MG63 (cell line): ENCODE measurements around the gene FRAS1. TPM values are rescaled to one million over a fixed set of nuclear protein-coding genes. Genes with fewer than 3 reads are reported as not detected.

Experiments used
- DNase-seq: peaks from one replicate; pipeline ENCODE4 v3.0.0-alpha.2; 2020
- H3K27me3 ChIP-seq: fragments of 250-450 bp; sonication (Bioruptor Pico); 2 replicates; pipeline ENCODE4 v1.5.1; 2020; ENCODE audit warnings: mild to moderate bottlenecking, moderate library complexity
- H3K36me3 ChIP-seq: fragments of 250-450 bp; sonication (Bioruptor Pico); 2 replicates; pipeline ENCODE4 v1.5.1; 2020; ENCODE audit warnings: mild to moderate bottlenecking, moderate library complexity
- H3K4me3 ChIP-seq: fragments of 250-450 bp; sonication (Bioruptor Pico); 2 replicates; pipeline ENCODE4 v1.5.1; 2020; ENCODE audit warnings: mild to moderate bottlenecking, moderate library complexity
- H3K9me3 ChIP-seq: fragments of 250-450 bp; sonication (Bioruptor Pico); 2 replicates; pipeline ENCODE4 v1.5.1; 2020; ENCODE audit warnings: mild to moderate bottlenecking, moderate library complexity
- total RNA-seq: library from RNA; depleted of rRNA; stranded (reverse); fragments of >200 nt; shearing (Covaris generic); gene quantifications from 2 replicates; pipeline ENCODE4 v1.2.3, GENCODE V29; 2014; ENCODE audit warnings: low replicate concordance

FRAS1 gene
- total RNA-seq, 1 experiment from 2014 or later: 0.03 TPM

GRCh38 chr4:78372355-78372988 is 315.3 kb downstream of the FRAS1 start:
- Histone ChIP-seq H3K36me3 (no peaks in the 10 kb centered on the region), H3K9me3 (no peaks in the 10 kb centered on the region), H3K4me3 (no peak overlapping the region), H3K27me3 (no peaks in the 10 kb centered on the region)
- no peak for DNase-seq

GRCh38 chr4:78377555-78377954 is 320.4 kb downstream of the FRAS1 start:
- H3K9me3 ChIP-seq: no peaks in the 10 kb centered on the region
- no peaks in the 10 kb centered on the region for H3K36me3 ChIP-seq
- no peak overlapping the region for H3K4me3 ChIP-seq
- no peaks in the 10 kb centered on the region for H3K27me3 ChIP-seq
- DNase-seq: no peak

- H3K27me3 ChIP-seq: no peaks in the 10 kb centered on the region
- DNase-seq: peak; percentile 3
- H3K36me3 ChIP-seq: no peaks in the 10 kb centered on the region
These were observed 321.9 kb downstream of the FRAS1 start for GRCh38 chr4:78379040-78379439.

GRCh38 chr4:78379991-78380729 is 323.0 kb downstream of the FRAS1 start:
- Histone ChIP-seq H3K27me3 (no peaks in the 10 kb centered on the region), H3K36me3 (no peaks in the 10 kb centered on the region), H3K9me3 (no peaks in the 10 kb centered on the region), H3K4me3 (no peak overlapping the region)
- DNase-seq: no peak

More at GRCh38 chr4:78379040-78379439, 321.9 kb downstream of the FRAS1 start:
- Histone ChIP-seq H3K4me3 (no peak overlapping the region), H3K9me3 (no peaks in the 10 kb centered on the region)

- no peak overlapping the region for H3K4me3 ChIP-seq
- H3K27me3 ChIP-seq: no peaks in the 10 kb centered on the region
- H3K36me3 ChIP-seq: no peaks in the 10 kb centered on the region
- no peaks in the 10 kb centered on the region for H3K9me3 ChIP-seq
- DNase-seq: no peak
These were observed 329.6 kb downstream of the FRAS1 start for GRCh38 chr4:78386679-78387078.

- H3K9me3 ChIP-seq: 0 out of 2 replicates have a peak, but pooled peaks cover 2% of the 10 kb centered on the region
- DNase-seq: no peak
- H3K27me3 ChIP-seq: no peaks in the 10 kb centered on the region
- H3K4me3 ChIP-seq: no peak overlapping the region
- no peaks in the 10 kb centered on the region for H3K36me3 ChIP-seq
These were observed 338.5 kb downstream of the FRAS1 start for GRCh38 chr4:78395642-78396041.

- Histone ChIP-seq H3K36me3 (no peaks in the 10 kb centered on the region), H3K4me3 (no peak overlapping the region), H3K27me3 (no peaks in the 10 kb centered on the region), H3K9me3 (0 out of 2 replicates have a peak, but pooled peaks cover 2% of the 10 kb centered on the region)
- no peak for DNase-seq
These were observed 339.6 kb downstream of the FRAS1 start for GRCh38 chr4:78396613-78397291.

- no peaks in the 10 kb centered on the region for H3K27me3 ChIP-seq
- DNase-seq: no peak
- 0 out of 2 replicates have a peak, but pooled peaks cover 2% of the 10 kb centered on the region for H3K9me3 ChIP-seq
- H3K4me3 ChIP-seq: no peak overlapping the region
- H3K36me3 ChIP-seq: no peaks in the 10 kb centered on the region
These were observed 340.1 kb downstream of the FRAS1 start for GRCh38 chr4:78397292-78397630.

- Histone ChIP-seq H3K36me3 (no peaks in the 10 kb centered on the region), H3K4me3 (no peak overlapping the region), H3K9me3 (no peaks in the 10 kb centered on the region), H3K27me3 (no peaks in the 10 kb centered on the region)
- no peak for DNase-seq
These were observed 352.6 kb downstream of the FRAS1 start for GRCh38 chr4:78409612-78410202.

GRCh38 chr4:78410225-78410624 is 353.1 kb downstream of the FRAS1 start:
- no peaks in the 10 kb centered on the region for H3K9me3 ChIP-seq
- no peak overlapping the region for H3K4me3 ChIP-seq
- no peak for DNase-seq
- no peaks in the 10 kb centered on the region for H3K36me3 ChIP-seq
- H3K27me3 ChIP-seq: no peaks in the 10 kb centered on the region

- no peaks in the 10 kb centered on the region for H3K36me3 ChIP-seq
- no peak for DNase-seq
- no peaks in the 10 kb centered on the region for H3K9me3 ChIP-seq
- H3K4me3 ChIP-seq: no peak overlapping the region
- no peaks in the 10 kb centered on the region for H3K27me3 ChIP-seq
These were observed 353.6 kb downstream of the FRAS1 start for GRCh38 chr4:78410676-78411075.

- Histone ChIP-seq H3K4me3 (no peak overlapping the region), H3K27me3 (no peaks in the 10 kb centered on the region), H3K36me3 (no peaks in the 10 kb centered on the region), H3K9me3 (no peaks in the 10 kb centered on the region)
- no peak for DNase-seq
These were observed 357.0 kb downstream of the FRAS1 start for GRCh38 chr4:78414116-78414515.

- Histone ChIP-seq H3K27me3 (no peaks in the 10 kb centered on the region), H3K4me3 (no peak overlapping the region), H3K9me3 (no peaks in the 10 kb centered on the region), H3K36me3 (no peaks in the 10 kb centered on the region)
- no peak for DNase-seq
These were observed 360.5 kb downstream of the FRAS1 start for GRCh38 chr4:78417603-78418002.

GRCh38 chr4:78418406-78418805 is 361.3 kb downstream of the FRAS1 start:
- no peak for DNase-seq
- H3K9me3 ChIP-seq: no peaks in the 10 kb centered on the region
- H3K36me3 ChIP-seq: no peaks in the 10 kb centered on the region
- no peaks in the 10 kb centered on the region for H3K27me3 ChIP-seq
- H3K4me3 ChIP-seq: no peak overlapping the region

- Histone ChIP-seq H3K36me3 (no peaks in the 10 kb centered on the region), H3K4me3 (no peak overlapping the region), H3K9me3 (no peaks in the 10 kb centered on the region), H3K27me3 (no peaks in the 10 kb centered on the region)
- DNase-seq: no peak
These were observed 366.7 kb downstream of the FRAS1 start for GRCh38 chr4:78423790-78424189.

GRCh38 chr4:78424461-78424860 is 367.3 kb downstream of the FRAS1 start:
- no peaks in the 10 kb centered on the region for H3K9me3 ChIP-seq
- no peak overlapping the region for H3K4me3 ChIP-seq
- no peak for DNase-seq
- H3K36me3 ChIP-seq: no peaks in the 10 kb centered on the region
- H3K27me3 ChIP-seq: no peaks in the 10 kb centered on the region

- H3K4me3 ChIP-seq: no peak overlapping the region
- H3K36me3 ChIP-seq: no peaks in the 10 kb centered on the region
- no peak for DNase-seq
These were observed 369.8 kb downstream of the FRAS1 start for GRCh38 chr4:78426972-78427371.

More at GRCh38 chr4:78426972-78427371, 369.8 kb downstream of the FRAS1 start:
- H3K27me3 ChIP-seq: no peaks in the 10 kb centered on the region
- H3K9me3 ChIP-seq: no peaks in the 10 kb centered on the region
